KBM-7 (cell line): ENCODE measurements around the gene FBXO21.
"Not testable (repeated sequence)": the region's sequence is repeated elsewhere in the genome, so short reads cannot be mapped to it uniquely, and the experiment has no call there.

Experiments used
- DNase-seq: peaks from one replicate; pipeline ENCODE4 v3.0.0-alpha.2; 2015
- in situ Hi-C: fragments of 300-500 bp; cut with MboI; formaldehyde crosslinking; loops from 2 replicates; pipeline ENCODE4 v1.14.3; 2020; ENCODE audit warnings: low sequenced_read_pairs, low pct_unique_long_range_greater_than_20kb, mixed read lengths

FBXO21 gene

DNA sequence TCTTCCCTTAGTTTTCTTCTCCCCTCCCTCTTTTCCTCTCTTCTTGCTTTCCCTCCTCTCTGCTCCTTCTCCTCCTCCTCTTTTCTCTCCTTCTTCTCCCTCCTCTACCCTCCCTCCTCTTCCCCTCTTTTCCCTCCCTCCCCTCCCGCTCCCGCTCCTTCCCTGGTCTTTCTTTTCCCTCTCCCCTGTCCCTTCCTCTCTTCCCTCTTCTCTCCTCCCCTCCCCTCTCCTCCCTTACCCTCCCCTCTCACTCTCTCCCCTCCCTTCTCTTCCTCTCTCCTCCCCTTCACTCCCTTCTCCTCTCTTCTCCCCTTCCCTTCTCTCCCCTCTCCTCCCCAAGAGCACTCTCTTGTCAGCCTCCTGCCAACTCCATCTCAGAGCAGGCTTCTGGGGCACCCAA is 17.4 kb upstream of the FBXO21 start:
- in situ Hi-C loops = loop anchor here (25.0 kb wide), 1 partner anchor 630 kb away; no protein-coding TSS in a partner anchor
- no peak for DNase-seq

- in situ Hi-C loops = loop anchor here (25.0 kb wide), 1 partner anchor 635 kb away; no protein-coding TSS in a partner anchor
- DNase-seq = no peak
These were observed 12.3 kb upstream of the FBXO21 start for GRCh38 chr12:117202556-117202955.

GRCh38 chr12:117202033-117202432 is 11.8 kb upstream of the FBXO21 start:
- no peak for DNase-seq
- in situ Hi-C loops = loop anchor here (25.0 kb wide), 1 partner anchor 635 kb away; no protein-coding TSS in a partner anchor

DNA sequence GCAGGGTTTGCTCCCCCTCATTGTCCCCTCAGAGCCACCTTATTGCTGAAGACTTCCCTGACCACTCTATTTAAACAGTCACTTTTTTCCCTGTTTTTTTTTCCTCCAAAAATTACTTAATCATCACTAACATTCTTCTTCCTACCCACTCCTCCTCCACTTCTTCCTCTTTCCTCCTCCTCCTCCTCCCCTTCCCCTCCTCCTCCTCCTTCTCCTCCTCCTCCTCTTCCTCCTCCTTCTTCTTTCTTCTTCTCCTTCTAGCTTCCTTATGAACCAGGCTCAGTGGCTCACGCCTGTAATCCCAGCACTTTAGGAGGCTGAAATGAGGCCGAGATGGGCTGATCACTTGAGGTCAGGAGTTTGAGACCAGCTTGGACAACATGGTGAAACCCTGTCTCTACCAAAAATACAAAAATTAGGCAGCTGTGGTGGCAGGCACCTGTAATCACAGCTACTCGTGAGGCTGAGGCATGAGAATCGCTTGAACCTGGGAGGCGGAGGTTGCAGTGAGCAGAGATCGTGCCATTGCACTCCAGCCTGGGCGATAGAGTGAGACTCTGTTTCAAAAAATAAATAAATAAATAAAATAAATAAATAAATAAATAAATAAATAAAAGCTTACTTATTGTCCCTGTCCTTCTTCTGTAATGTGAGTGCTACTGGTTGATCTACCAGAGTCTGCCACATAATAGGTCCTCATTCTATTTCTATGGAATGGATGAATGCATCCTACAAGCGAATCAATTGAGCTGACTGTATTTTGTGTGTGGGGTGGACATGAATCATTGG is 9.9 kb upstream of the FBXO21 start:
- in situ Hi-C loops = loop anchor here (25.0 kb wide), 1 partner anchor 637 kb away; no protein-coding TSS in a partner anchor
- DNase-seq = not testable (repeated sequence)

DNA sequence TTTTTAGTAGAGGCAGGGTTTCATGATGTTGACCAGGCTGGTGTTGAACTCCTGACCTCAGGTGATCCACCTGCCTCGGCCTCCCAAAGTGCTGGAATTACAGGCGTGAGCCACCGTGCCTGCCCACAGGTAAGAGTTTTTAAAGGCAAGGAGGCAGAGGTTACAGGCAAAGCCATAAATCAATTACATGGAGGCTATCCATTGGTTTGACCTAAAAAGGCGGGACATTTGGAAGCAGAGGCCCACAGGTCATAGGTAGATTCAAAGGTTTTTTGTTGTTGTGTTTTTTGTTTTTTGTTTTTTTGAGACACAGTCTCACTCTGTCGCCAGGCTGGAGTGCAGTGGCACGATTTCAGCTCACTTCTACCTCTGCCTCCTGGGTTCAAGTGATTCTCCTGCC is 6.1 kb upstream of the FBXO21 start:
- in situ Hi-C loops, DNase-seq: not testable (repeated sequence)

- in situ Hi-C loops, DNase-seq: not testable (repeated sequence)
These were observed 4.8 kb upstream of the FBXO21 start for GRCh38 chr12:117195027-117195426.

DNA sequence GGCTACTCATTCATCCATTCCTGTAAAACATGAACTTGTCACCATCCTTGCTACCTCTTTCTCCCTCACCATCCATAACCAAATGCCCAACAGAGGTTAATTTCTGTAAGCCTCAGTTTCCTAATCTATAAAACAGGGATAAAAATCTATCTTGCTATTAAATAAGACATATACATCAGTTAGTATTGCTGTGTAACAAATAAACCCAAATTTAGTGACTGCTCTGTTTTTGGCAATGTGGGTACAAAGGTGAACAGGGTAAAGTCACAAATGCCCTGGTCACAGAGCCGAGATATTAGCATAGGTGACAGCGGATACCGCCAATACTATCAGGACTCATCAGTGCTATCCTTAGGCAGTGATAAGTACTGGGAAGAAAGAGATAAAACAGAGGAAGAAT is 3.6 kb upstream of the FBXO21 start:
- DNase-seq = no peak
- in situ Hi-C loops = no loop called here

DNA sequence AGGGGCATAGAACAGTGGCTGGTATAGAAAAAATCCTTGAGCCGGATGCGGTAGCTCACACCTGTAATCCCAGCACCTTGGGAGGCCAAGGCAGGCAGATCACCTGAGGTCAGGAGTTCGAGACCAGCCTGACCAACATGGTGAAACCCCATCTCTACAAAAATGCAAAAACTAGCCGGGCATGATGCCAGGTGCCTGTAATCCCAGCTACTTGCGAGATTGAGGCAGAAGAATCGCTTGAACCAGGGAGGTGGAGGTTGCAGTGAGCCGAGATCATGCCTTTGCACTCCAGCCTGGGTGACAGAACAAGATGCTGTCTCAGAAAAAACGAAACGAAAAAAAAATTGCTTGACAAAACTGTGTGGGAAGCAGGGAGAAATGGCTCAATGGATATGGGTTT is 2.3 kb upstream of the FBXO21 start:
- in situ Hi-C loops, DNase-seq: not testable (repeated sequence)

DNA sequence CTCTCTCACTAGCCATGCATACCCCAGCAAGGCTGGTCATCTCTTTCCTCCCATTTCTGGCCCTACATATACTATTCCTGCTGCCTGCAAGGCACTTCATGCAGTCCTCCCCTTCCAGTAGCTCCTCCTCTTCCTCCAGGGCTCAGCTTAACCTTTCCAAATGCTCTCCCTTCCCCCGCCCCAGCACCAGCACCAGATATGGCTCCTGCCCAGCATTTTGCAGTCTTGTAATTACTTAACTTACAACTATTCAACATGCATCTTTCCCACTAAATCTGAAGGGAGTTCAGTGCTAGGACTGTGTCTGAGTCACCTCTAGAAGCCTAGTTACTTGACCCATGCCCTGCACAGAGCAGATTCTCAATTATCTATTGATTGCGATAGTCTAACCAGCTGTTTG is 1.8 kb upstream of the FBXO21 start:
- peak; percentile 18 for DNase-seq

GRCh38 chr12:117189725-117190209 is 503 bp downstream of the FBXO21 start:
- peak; percentile 60 for DNase-seq
- in situ Hi-C loops = no loop called here

More for the DNA sequence above, 1.8 kb upstream of the FBXO21 start:
- in situ Hi-C loops = no loop called here

GRCh38 chr12:117188961-117189724 is 1.1 kb downstream of the FBXO21 start:
- in situ Hi-C loops = no loop called here
- DNase-seq = no peak

GRCh38 chr12:117188121-117188665 is 2.1 kb downstream of the FBXO21 start:
- in situ Hi-C loops = no loop called here
- DNase-seq = no peak

DNA sequence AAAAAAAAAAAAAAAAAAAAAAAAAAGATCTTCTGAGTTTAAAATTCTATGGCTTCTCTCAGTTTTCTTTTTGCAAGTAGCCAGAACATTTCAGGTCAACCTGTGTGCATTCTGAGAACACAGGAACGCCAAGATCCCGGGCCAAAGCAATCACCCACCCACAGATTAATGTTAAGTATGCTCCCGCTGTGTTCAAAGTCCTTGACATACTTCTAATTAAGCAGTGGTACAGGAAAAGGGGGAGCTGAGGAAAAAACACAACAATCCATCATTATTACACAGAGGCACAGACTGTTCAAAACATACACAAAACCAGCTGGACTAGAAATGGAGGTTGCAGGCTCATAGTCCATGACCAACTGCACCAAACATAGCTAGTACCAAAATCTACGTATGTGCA is 2.8 kb downstream of the FBXO21 start:
- DNase-seq = no peak
- in situ Hi-C loops = no loop called here

GRCh38 chr12:117182866-117183265 is 7.4 kb downstream of the FBXO21 start:
- no peak for DNase-seq
- in situ Hi-C loops = no loop called here

DNA sequence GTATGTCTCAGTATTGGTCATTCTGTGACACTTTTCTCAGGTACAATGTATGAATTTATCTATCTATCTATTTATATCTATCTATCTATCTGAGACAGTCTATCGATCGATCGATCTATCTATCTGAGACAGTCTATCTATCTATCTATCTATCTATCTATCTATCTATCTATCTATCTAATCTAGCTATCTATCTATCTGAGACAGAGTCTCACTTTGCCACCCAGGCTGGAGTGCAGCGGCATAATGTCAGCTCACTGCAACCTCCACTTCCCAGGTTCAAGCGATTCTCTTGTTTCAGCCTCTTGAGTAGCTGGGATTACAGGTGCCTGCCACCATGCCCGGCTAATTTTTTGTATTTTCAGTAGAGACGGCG is 8.8 kb downstream of the FBXO21 start:
- DNase-seq, in situ Hi-C loops: not testable (repeated sequence)

DNA sequence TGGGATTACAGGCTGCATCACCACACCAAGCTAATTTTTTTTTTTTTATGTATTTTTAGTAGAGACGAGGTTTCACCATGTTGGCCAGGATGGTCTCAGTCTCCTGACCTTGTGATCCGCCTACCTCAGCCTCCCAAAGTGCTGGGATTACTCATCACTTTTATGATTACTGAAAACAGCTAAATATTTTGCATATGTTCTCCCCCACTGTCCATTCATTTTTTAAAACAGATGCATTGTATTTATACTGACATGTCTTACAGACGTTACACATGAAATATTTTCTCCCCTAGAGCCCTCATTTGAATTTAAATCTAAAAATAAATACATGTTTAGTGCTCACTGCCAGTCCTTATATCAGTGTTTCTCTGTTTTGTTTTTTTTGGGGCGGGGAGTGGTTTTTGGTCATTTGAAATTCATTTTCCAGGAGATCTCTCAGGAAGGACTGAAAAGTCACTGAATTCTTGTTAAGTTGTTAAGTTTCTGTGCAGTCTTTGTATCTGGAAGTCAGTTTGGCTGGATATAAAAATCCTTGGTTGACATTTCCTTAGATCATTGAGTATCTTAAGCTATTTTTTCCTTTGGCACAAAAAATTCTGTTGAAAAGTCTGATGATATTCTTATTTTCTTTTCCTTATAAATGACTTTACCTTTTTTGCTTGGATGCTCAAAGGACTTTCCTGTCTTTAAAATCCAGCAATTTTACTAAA is 9.4 kb downstream of the FBXO21 start:
- in situ Hi-C loops = no loop called here
- no peak for DNase-seq

- in situ Hi-C loops = no loop called here
- no peak for DNase-seq
These were observed 11.5 kb downstream of the FBXO21 start for GRCh38 chr12:117178745-117179144.

DNA sequence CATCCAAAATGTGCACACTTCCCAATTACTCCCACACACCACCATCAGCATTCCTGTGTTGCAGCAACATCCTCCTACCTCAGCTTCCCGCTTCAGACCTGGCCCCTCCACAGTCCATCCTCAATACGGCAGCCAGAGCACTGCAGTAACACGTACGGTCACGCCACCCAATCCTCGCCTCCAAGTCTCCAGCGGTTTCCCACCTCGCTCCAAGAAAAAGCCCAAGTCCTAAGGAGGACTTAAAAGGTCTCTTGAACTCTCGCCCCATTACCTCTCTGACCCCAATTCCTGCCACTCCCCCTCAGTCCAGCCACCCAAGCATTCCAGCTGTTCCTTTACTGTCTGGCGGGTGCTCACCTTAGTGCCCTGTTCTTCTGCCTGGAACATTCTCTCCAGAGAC is 12.0 kb downstream of the FBXO21 start:
- in situ Hi-C loops = no loop called here
- no peak for DNase-seq

GRCh38 chr12:117172168-117172567 is 18.1 kb downstream of the FBXO21 start:
- in situ Hi-C loops = no loop called here
- DNase-seq = no peak
